SU-DHL-6 (cell line): Measurements from ENCODE around the gene DSTYK.

Experiments
- CTCF ChIP-seq: fragments of 200-600 bp; sonication (generic); IDR thresholded peaks from one replicate; pipeline ENCODE4 v1.5.1; 2017; ENCODE audit warnings: antibody characterized with exemption, mild to moderate bottlenecking, low read length, moderate library complexity; ENCODE audit not compliant: insufficient read depth, poor library complexity, severe bottlenecking
- EZH2phosphoT487 ChIP-seq: fragments of 200-600 bp; sonication (generic), shearing (Covaris generic); conservative IDR thresholded peaks from 2 replicates; pipeline ENCODE4 v1.6.1; 2018; ENCODE audit warnings: mild to moderate bottlenecking, antibody characterized with exemption, low read length, moderate library complexity, mixed read lengths

GRCh38 chr1:205161076-205161475 is 50.4 kb downstream of the DSTYK start:
- TF ChIP-seq CTCF (no peak), EZH2phosphoT487 (no peak)
